Stimulated activated naive CD4-positive, alpha-beta T cell treated with Interleukin-2 at 50 U/mL for 16 hours (primary cell): ENCODE results near the gene CAMK2B.

Experiments used
- DNase-seq: peaks from one replicate; lab custom pipeline; 2025; lab: John Stamatoyannopoulos, UW

CAMK2B gene

DNA sequence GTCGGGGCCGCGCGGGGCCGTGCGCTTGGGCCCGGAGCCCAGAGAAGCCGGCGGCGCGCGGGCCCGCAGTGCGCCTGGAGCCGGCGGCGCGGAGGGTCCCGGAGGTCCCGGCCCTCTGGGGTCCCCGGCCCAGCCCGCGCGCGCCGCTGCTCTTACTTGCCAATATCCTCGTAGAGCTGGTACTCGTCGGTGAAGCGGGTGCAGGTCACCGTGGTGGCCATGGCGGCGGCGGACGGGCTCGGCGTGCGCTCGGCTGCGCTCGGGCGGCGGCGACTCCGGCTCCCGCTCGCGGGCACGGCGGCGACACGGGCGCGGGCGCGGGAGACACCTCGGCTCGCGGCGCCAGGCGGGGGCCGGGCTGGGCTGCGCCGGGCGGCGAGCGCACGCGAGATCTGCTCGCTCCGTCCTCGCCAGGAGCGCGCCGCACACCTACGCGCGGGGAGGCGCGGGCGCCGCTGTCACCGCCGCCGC, at the start of gene CAMK2B:
CAMK2B (minus strand) TSS at position 394 of the 471 bp plus-strand sequence; CDS start at position 221, 173 bp downstream.
- no peak for DNase-seq

DNA sequence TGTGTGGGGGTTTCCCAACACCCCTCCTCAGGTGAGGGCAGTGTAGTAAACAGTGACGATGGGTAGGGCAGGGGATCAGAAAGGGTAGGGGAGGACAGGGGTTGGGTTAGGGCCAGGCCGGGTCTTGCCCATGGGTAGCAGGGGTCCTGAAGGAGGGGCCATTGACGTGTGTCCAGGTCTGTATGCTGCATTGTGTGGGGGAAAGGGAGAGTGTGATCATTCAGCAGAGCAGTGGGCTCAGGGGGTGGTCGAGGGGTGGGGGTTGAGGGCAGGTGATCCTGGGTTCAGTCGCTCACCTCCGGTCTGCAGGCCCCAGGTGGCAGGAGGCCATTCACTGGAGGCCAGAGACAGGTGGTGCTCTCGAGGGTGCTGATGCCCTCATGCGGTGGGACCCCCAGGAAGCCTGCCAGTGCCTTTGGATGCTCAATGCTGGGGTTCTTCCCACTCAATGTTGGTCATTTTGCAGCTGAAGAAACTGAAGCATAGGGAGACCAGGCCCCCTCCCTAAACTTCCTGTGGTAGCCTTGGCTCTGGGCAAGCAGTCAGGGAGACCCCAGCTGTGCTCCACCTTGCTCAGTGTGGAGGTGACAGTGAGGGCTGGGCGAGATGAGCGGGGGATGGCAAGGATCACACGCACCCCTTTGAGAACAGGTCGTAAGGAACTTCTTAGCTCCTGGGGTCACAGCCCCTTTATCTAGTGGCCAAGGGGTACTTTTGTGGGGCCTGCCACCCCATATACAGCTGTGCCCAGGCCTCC, 48.8 kb upstream of the CAMK2B start:
- DNase-seq: no peak

DNA sequence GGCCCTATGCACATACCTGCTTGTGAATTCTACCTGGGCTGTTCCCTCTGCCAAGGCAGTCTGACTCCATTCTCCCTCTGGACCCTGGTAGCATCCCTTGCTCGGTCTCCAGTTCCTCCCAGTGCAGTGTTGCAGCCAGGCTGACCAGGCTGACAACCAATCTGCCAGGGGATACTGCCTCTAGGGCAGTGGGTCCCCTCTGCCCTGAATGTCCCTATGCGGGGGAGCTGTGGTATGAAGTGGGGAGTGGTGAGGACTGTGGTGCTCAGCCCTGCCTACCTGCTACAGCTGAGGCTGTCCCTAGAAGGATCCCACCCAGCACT, 48.0 kb upstream of the CAMK2B start:
- DNase-seq: no peak

GRCh38 chr7:44372560-44373417, 47.4 kb upstream of the CAMK2B start:
- DNase-seq: no peak

- DNase-seq: no peak
Observed at GRCh38 chr7:44368885-44369284, 43.5 kb upstream of the CAMK2B start.

DNA sequence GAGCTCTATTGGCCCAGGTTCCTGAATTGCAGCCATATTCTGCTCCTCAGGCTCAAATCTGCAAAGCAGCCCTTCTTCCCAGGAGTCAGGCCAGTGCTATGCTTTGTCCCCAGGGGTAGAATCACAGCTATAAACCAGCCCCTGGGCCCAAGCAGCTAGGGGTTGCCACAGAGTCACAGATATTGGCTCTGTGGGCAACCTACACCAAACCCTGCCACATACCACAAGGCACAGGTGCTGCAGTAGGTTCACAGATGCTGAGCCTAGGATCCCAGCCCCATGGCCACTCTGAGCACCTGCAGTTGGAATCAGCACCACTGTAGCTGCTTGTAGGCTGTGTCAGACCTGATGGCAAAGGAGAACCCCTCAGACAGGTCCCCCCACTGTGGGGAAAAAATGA, 43.1 kb upstream of the CAMK2B start:
- no peak for DNase-seq

GRCh38 chr7:44367475-44368043, 42.2 kb upstream of the CAMK2B start:
- DNase-seq: no peak

DNA sequence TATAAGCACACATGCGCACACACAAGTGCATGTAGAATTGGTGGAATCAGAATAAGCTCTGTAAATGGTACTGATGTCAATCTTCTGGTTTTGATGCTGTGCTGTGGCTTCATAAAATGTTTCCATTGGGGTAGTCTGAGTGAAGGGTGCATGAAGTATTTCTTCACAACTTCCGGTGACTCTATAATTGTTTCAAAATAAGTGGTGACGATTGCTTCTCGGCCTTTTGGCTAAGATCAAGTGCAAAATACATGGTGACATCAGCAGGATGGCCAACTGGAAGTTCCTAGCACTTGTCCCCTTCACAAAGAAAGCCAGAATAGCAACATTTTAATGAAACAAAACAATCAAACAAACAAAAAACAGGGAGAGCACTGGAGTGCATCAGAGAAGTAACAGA, 41.6 kb upstream of the CAMK2B start:
- DNase-seq: no peak

DNA sequence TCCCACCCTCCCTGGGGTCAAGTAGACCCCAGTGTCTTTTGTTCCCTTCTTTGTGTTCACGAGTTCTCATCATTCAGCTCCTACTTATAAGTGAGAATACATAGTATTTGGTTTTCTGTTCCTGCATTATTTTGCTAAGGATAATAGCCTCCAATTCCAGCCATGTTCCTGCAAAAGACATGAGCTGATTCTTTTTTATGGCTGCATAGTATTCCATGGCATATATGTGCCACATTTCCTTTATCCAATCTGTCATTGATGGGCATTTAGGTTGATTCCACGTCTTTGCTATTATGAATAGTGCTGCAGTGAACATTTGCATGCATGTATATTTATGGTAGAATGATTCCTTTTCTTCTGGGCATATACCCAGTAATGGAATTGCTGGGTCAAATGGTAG, 28.3 kb upstream of the CAMK2B start:
- DNase-seq: no peak

DNA sequence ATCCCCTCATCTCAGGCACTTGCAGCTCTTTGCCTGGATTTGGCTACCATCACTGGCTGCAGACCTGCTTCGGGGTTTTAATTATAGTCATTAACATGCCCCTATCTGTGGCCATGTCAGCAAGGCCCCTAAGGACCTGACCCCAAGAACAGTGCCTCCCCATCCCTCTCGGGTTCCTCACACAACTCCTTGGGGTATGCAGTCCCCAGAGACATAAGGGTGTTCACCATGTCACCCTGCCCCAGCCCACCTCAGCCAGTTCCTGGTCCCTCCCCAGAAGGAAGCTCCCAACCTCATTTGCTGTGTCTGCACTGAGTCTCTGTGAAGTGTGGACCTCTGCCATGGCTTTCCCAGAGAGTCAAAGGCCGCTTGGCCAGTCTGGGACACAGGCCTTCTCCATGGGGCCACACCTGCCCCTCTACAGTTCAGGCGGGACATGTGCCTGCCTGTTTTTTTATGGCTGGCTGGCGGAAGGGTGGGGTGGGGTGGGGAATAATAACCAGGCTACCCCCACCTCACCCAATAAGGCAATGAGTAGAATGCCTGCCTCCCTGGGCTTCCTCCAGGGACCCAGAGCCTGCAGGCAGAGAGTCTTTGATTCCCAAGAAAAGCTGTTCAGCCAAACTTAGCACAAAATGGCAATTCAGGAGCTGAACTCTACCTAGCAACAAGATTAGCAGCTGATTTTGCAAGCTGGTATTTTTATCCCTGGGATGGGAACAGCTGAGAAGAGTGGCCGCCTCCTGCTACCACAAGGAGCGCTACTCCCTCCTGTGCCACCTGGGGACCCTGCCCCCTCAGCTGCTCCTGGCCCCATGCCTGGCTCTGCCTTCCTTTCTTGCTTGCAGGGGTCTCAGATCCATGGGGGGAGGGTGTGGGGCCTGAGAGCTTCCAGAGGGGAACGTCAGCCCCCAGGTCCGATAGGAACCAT, 23.7 kb upstream of the CAMK2B start:
- DNase-seq: no peak

DNA sequence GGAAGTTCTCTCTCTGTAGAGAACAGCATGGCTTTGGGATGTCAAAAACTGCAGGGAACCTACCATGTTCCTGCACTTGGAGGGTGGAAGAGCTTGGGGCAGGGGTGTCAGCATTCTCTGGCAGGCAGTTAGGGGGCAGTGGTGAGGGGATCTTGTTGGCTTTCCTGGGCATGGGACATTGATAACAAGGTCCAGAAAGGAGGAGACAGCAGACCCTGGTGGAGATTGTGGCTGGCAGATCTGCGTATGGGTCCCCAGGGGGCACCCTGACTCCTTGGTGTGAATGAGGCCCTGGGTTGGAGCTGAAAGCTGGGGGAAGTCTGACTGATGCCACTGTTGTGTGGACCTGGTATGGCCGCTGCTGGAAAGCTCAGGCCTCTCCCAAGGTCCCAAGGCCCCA, 22.9 kb upstream of the CAMK2B start:
- DNase-seq: no peak

DNA sequence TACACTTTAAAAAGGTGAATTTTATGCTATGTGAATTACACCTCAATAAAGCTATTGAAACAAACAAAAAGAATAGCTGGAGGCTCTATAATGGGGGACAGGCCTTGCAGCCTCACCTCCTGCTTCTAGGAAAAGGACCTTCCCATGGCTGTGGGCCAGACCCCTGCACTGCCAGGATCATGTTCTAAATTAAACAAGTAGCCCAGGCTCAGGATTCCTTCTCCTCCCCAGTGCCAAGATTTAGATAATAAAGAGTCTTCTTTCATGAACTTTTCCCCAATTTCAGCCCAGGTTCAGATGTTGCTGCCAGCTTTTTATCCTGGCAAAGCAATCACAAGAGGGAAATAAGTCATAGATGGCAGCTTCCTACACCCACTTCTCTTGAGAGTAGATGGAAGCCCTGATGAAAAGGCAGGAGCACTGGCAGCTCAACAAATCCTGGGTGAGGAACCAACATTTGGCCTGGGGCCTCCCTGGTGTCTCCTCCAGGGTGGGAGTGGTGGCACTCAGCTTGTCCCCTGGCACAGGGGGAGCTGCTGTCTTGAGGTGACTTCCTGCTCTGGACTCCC, 22.2 kb upstream of the CAMK2B start:
- no peak for DNase-seq

GRCh38 chr7:44346063-44346462, 20.7 kb upstream of the CAMK2B start:
- no peak for DNase-seq

- DNase-seq: no peak
Observed at GRCh38 chr7:44341401-44341800, 16.0 kb upstream of the CAMK2B start.

- no peak for DNase-seq
Observed at GRCh38 chr7:44338600-44338999, 13.2 kb upstream of the CAMK2B start.

- DNase-seq: no peak
Observed at GRCh38 chr7:44336491-44336890, 11.1 kb upstream of the CAMK2B start.

- no peak for DNase-seq
Observed at GRCh38 chr7:44335184-44335583, 9.8 kb upstream of the CAMK2B start.

GRCh38 chr7:44334734-44335097, 9.3 kb upstream of the CAMK2B start:
- DNase-seq: no peak

DNA sequence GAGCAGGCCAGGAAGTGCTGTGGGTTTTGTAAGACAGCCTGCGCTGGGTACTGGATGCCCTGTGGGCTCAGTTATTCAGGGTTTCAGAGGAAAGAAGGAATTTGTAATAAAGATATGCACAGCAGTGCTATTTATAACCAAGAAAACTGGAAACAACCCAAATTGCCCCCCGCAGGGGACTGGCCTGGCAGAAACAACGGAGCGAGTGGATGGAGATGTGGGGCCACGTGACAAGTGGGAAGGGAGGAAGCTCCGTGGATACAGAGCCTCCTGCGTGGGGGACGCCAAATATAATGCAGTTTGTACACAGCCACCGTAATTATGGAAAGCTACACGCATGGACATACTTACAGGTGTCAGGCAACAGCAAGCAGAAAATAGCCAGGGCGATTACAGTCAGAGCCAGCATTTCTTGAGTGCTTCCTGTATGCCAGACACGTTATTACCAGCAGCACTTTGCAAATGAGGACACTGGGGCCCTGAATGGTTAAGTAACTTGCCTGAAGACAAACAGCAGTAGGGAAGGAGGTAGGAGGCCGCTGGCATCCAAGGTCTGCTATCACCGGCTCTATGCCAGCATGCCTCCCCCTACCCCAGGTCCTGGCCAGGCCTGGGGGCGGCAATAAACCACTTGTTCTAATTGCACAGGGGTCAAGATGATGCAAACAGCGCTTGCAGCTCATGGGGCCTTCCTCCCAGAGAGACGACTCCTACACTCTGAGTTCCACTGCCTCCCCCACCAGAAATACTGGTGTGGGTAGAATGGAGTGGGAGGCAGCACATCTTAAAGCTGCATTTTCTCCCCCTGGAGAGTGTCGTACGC, 8.7 kb upstream of the CAMK2B start:
- no peak for DNase-seq

GRCh38 chr7:44331682-44332081, 6.3 kb upstream of the CAMK2B start:
- DNase-seq: no peak

- no peak for DNase-seq
Observed at GRCh38 chr7:44330331-44330730, 4.9 kb upstream of the CAMK2B start.
